ENCODE data around the gene IFNL4.
"Not testable (repeated sequence)": the region's sequence is repeated elsewhere in the genome, so short reads cannot be mapped to it uniquely, and the experiment has no call there.

IFNL4 gene

GRCh38 chr19:39254531-39255345 is 6.1 kb upstream of the IFNL4 start:
- DNase-seq = no peak

GRCh38 chr19:39253374-39254149 is 4.9 kb upstream of the IFNL4 start:
- DNase-seq = no peak

GRCh38 chr19:39252458-39252857 is 3.8 kb upstream of the IFNL4 start:
- DNase-seq = peak in 1 of 3 experiments; percentile 16

- no peak for DNase-seq
These were observed 3.2 kb upstream of the IFNL4 start for GRCh38 chr19:39251846-39252245.

- DNase-seq = no peak
These were observed 2.4 kb upstream of the IFNL4 start for GRCh38 chr19:39251081-39251480.

GRCh38 chr19:39247701-39248664 is 673 bp downstream of the IFNL4 start:
- DNase-seq = no peak

GRCh38 chr19:39246951-39247669 is 1.5 kb downstream of the IFNL4 start:
- peak; percentile 5 to 74 (median 58) for DNase-seq

- DNase-seq = not testable (repeated sequence)
These were observed 3.5 kb downstream of the IFNL4 start for GRCh38 chr19:39245166-39245565.

- DNase-seq = not testable (repeated sequence)
These were observed 4.1 kb downstream of the IFNL4 start, which contains the start of gene IFNL3 for GRCh38 chr19:39244410-39245100. Gene IFNL3 (minus strand): TSS chr19:39245006. CDS start chr19:39244967, 39 bp downstream.

- not testable (repeated sequence) for DNase-seq
These were observed 4.9 kb downstream of the IFNL4 start for GRCh38 chr19:39243741-39244140.

- DNase-seq = no peak
These were observed 8.2 kb downstream of the IFNL4 start for GRCh38 chr19:39240421-39240820.

- no peak for DNase-seq
These were observed 9.7 kb downstream of the IFNL4 start for GRCh38 chr19:39238944-39239343.

- DNase-seq = no peak
These were observed 10.4 kb downstream of the IFNL4 start for GRCh38 chr19:39238209-39238608.

GRCh38 chr19:39237200-39238184 is 11.2 kb downstream of the IFNL4 start:
- peak in 2 of 3 experiments; percentile 7 to 26 for DNase-seq

- no peak for DNase-seq
These were observed 12.1 kb downstream of the IFNL4 start for GRCh38 chr19:39236527-39236926.

- DNase-seq = no peak
These were observed 15.9 kb downstream of the IFNL4 start for GRCh38 chr19:39232708-39233107.

- no peak for DNase-seq
These were observed 18.4 kb downstream of the IFNL4 start for GRCh38 chr19:39230096-39230764.

GRCh38 chr19:39224910-39225309 is 23.7 kb downstream of the IFNL4 start:
- DNase-seq = no peak

- DNase-seq = no peak
These were observed 24.9 kb downstream of the IFNL4 start for GRCh38 chr19:39223703-39224279.
